NCI-H2029 treated with DMSO at 0.1 percent for 48 hours (cell line): ENCODE measurements around the gene CNPPD1.

Source experiments
- DNase-seq: peaks from one replicate; lab custom pipeline; 2025; lab: John Stamatoyannopoulos, UW

Gene CNPPD1

GRCh38 chr2:219179601-219180465 lies 3.1 kb upstream of the CNPPD1 start:
- DNase-seq, result no peak

GRCh38 chr2:219178377-219179175 lies 1.9 kb upstream of the CNPPD1 start:
- no peak for DNase-seq

GRCh38 chr2:219177552-219178376 lies 1.0 kb upstream of the CNPPD1 start, which contains the start of gene RETREG2:
Gene RETREG2, plus strand, starts transcription at chr2:219178275. Its CDS starts 78 bp downstream, at chr2:219178353.
- peak; percentile 88 for DNase-seq

- DNase-seq, result no peak
These were observed 552 bp downstream of the CNPPD1 start for GRCh38 chr2:219175928-219176817.

- no peak for DNase-seq
These were observed 1.2 kb downstream of the CNPPD1 start for GRCh38 chr2:219175486-219175885.

- DNase-seq, result no peak
These were observed 1.9 kb downstream of the CNPPD1 start for GRCh38 chr2:219174801-219175200.

- DNase-seq, result no peak
These were observed 2.6 kb downstream of the CNPPD1 start for GRCh38 chr2:219174146-219174545.

GRCh38 chr2:219173176-219173575 lies 3.5 kb downstream of the CNPPD1 start:
- DNase-seq, result no peak

- no peak for DNase-seq
These were observed 4.2 kb downstream of the CNPPD1 start for GRCh38 chr2:219172231-219173154.

GRCh38 chr2:219171231-219171651 lies 5.5 kb downstream of the CNPPD1 start:
- no peak for DNase-seq

GRCh38 chr2:219169930-219170654 lies 6.6 kb downstream of the CNPPD1 start, which contains the start of gene SLC23A3:
Gene SLC23A3, minus strand, starts transcription at chr2:219170029. Its CDS starts 45 bp downstream, at chr2:219169984.
- DNase-seq, result no peak

GRCh38 chr2:219168932-219169331 lies 7.8 kb downstream of the CNPPD1 start:
- DNase-seq, result no peak

- DNase-seq, result no peak
These were observed 8.2 kb downstream of the CNPPD1 start for GRCh38 chr2:219168526-219168925.

GRCh38 chr2:219167997-219168396 lies 8.7 kb downstream of the CNPPD1 start:
- no peak for DNase-seq

- no peak for DNase-seq
These were observed 11.4 kb downstream of the CNPPD1 start for GRCh38 chr2:219165058-219165911.

GRCh38 chr2:219163156-219163555 lies 13.6 kb downstream of the CNPPD1 start:
- DNase-seq, result no peak

GRCh38 chr2:219161097-219161496 lies 15.6 kb downstream of the CNPPD1 start:
- no peak for DNase-seq
